Glomerular endothelial cell (primary cell): ENCODE data around the gene GNS. TPM values are rescaled to one million over a fixed set of nuclear protein-coding genes. Genes with fewer than 3 reads are reported as not detected.
"Not testable (repeated sequence)": the region's sequence is repeated elsewhere in the genome, so short reads cannot be mapped to it uniquely, and the experiment has no call there.

ENCODE experiments used
- DNase-seq: peaks from one replicate; pipeline ENCODE4 v3.0.0-alpha.2; 2011; ENCODE audit warnings: low read depth, low spot score; ENCODE audit errors: extremely low read depth
- total RNA-seq: library from RNA; depleted of rRNA; stranded (reverse); fragments of >200 nt; gene quantifications from 2 replicates; pipeline ENCODE4 v1.2.3, GENCODE V29; 2015

GNS gene
- total RNA-seq, 1 donor from 2014 or later: 259 TPM

- no peak for DNase-seq
Observed at GRCh38 chr12:64700532-64700931, 58.7 kb downstream of the GNS start.

- DNase-seq: no peak
Observed at GRCh38 chr12:64699504-64700115, 59.6 kb downstream of the GNS start.

DNA sequence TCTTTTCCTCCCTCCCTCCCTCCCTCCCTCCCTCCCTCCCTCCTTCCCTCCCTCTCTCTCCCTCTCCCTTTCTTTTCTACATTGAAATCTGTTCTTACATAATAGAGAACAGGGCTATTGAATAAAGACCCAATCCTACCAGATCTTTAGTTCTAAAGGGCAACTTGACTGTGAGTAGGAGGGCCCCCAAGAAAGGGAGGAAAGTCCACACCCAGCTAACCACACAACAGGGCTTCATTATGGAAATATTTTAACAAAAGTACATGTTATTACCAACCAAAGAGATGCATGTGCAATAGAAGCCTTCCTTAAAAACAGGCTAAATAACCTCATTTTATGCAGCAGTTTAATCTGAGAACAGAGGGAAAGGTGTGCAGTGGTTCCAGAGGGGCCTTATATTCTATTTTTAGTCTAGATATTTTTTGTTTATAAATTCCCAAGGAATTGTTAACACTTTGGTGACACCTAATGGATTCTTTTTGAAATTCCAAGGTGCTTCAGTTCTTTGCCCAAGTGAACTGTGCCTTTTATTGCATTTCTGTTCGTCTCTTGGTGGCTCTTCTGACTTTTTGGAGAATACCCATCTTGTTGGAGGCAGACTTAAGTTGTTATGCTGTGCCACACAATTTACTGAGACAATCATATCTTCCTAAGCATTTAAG, 63.0 kb downstream of the GNS start:
- DNase-seq: no peak

DNA sequence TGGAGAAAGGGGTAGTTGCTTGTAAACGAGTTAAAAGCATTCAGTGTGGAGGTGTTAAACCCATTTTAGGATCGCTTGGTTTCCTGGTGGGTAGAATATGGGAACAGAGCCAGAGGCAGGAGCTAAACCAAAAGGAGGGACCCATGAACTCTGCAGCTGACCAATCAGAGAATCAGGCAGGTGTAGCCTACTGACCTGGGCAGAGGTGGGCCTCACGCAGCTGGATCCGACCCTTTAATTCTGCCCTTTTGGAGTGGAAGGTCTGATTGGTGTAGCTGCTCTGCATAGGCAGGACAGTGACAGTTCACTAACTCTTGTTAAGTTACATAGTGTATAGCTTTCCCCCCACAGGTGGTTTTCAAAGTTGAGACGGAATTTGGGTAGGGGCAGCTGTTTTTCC, 63.7 kb downstream of the GNS start:
- DNase-seq: no peak

DNA sequence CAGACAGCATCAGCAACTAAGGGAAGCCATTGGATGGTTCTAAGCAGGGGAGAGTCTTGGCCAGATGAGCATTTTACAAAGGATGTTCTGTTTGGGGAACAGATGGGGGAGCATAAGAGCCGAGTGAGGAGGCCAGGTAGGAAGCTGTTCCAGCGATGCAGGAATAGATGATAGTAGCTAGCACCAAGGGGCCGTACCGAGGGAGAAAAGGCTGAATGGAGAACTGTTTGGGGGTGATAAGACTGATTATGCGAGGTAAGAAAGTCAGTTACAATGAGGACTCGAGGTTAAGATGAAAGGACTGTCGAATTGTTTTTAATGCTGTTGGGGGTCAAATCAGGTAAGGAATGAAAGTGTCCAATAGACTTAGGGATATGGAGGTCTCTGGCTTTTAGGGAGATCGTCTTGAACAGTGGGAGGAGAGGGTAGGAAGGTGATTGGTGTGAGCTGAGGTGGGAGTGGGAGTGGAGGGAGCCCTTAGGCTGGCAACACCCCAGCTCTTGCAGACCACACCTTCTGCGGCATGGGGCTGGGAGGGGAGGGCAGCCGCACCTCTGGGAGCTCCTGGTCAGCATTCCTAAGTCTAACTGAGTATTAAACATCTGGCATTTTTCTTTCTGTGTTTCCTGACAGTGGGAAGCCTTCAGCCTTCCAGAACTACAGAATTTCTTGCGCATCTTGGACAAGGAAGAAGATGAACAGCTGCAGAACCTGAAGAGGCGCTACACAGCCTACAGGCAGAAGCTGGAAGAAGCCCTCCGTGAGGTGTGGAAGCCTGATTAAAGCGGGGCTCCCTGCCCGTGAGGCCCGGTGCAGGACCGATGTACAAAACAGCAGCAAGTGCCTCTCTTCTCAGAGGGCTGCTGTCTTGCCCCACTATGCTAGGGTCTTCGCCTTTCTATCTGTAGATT, 64.8 kb downstream of the GNS start:
- DNase-seq: no peak

DNA sequence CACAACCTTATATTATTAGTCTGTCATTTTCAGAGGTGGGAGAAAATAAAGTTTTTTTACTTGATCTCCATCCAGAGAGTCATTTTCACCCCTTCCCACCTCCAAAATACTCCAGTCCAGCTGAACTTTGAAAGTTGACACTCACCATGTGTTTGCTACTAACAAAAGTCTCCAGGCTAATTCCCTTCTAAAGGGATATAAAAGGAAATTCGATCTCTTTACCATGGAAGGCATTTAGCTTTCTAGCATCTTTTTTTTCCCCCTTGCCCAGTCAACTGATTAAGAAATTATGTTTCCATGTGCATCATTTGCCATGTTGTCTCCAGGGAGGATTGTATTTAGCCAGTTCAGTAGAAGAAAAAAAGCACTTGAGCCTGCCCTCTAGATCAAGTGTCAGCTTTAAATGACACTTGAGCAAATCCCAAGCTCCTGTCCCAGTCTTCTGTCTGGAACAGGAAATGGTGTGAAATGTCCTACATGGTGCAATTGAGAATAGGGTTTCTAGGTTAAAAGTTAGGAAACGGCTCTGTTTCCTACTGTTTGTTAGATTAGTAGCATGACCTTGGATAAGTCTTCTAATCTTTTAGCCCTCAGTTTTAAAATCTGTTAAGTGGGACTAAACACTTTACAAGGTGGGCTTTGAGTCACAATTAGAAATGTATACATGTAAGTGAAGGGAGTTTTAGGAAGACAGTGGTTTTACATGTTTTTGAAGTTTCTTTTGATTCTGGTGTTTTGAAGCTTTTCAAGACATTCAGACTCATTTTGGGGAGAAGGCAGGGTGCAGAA, 67.2 kb downstream of the GNS start:
- DNase-seq: no peak

- DNase-seq: no peak
Observed at GRCh38 chr12:64691227-64691794, 67.9 kb downstream of the GNS start.

GRCh38 chr12:64690236-64690635, 69.0 kb downstream of the GNS start:
- DNase-seq: not testable (repeated sequence)

DNA sequence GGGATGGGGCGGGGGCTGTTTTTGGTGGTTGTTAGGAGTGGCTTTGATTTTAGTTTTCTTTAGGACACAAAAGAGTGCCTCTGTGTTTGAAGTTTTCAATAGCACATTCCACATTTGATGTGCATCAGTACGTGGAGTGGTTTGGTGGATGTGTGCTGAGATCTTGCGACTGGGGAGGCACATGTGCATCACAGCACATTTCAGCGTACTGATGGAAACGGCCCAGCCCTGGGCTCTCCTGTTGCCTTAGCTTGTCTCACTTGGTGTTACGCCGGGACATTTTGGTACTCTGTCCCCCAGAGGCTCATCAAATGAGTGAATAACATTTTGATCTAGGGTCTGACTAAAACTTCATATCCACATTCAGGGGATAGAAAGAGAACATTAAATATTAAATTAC, 70.5 kb downstream of the GNS start:
- no peak for DNase-seq

- no peak for DNase-seq
Observed at GRCh38 chr12:64688219-64688618, 71.0 kb downstream of the GNS start.

- no peak for DNase-seq
Observed at GRCh38 chr12:64687816-64688215, 71.4 kb downstream of the GNS start.

- no peak for DNase-seq
Observed at GRCh38 chr12:64685605-64686004, 73.6 kb downstream of the GNS start.

- no peak for DNase-seq
Observed at GRCh38 chr12:64685050-64685449, 74.2 kb downstream of the GNS start.

GRCh38 chr12:64683816-64684543, 75.2 kb downstream of the GNS start:
- no peak for DNase-seq

GRCh38 chr12:64682572-64683277, 76.5 kb downstream of the GNS start:
- no peak for DNase-seq

GRCh38 chr12:64681200-64682052, 77.8 kb downstream of the GNS start:
- no peak for DNase-seq

GRCh38 chr12:64680235-64680634, 79.0 kb downstream of the GNS start:
- DNase-seq: no peak

DNA sequence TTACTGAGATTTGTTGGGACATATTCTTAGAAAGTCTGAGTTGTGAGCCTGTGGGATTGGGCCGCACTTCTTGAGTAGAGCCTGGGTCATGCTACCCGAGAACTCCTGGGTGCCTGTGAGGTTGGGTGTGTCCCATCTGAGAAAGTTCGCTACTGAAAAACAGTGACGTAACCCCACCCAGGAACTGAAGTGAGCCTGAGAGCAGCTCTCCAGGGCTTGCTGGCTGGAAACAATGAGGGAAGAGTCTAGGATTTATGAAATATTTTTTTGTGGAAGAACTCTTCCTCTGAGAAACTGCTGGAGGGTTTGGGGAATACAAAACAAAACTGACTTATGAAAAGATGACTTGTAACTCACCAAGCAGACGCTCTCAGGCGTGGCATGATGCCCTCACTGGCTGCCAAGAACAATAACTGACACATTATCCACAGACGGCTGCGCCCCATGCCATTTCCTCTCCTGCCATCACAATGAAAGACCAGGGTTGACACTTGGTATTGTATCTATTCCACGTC, 79.7 kb downstream of the GNS start:
- no peak for DNase-seq
